A673 (cell line): ENCODE results near the gene SARS1.

ENCODE experiments used
- CTCF ChIP-seq: fragments of 300-800, 200-600 bp; sonication (generic); conservative IDR thresholded peaks from 2 replicates; pipeline ENCODE4 v1.5.1; 2017; ENCODE audit warnings: low read depth, mild to moderate bottlenecking, antibody characterized with exemption, low read length, moderate library complexity, mixed read lengths
- EZH2 ChIP-seq: fragments of 200-600 bp; sonication (generic); IDR thresholded peaks from 2 replicates; pipeline ENCODE4 v1.6.1; 2017; ENCODE audit warnings: borderline replicate concordance, low read depth, mild to moderate bottlenecking, mixed read lengths, antibody characterized with exemption, low read length; ENCODE audit not compliant: poor library complexity, severe bottlenecking

- TF ChIP-seq EZH2, result no peak
- TF ChIP-seq CTCF, result no peak
These were observed 38.6 kb downstream of the SARS1 start for GRCh38 chr1:109252167-109252892.
